SIG-M5 (cell line): ENCODE data around the gene KLHL10.

ENCODE experiments used
- DNase-seq: peaks from one replicate; lab custom pipeline; 2025; lab: John Stamatoyannopoulos, UW

Gene KLHL10

GRCh38 chr17:41895617-41896016 lies 58.0 kb downstream of the KLHL10 start:
- DNase-seq = no peak

- no peak for DNase-seq
Observed at GRCh38 chr17:41896726-41897125, 59.1 kb downstream of the KLHL10 start.
